GM21515 (cell line): ENCODE measurements around the gene NLRP3.
A peak's percentile ranks its signal among the peaks of the same experiment; 100 is the strongest.

Source experiments
- ATAC-seq: cut with Tn5 transposase; IDR thresholded peaks from one replicate; pipeline ENCODE4 v1.9.1; 2021; ENCODE audit not compliant: unreplicated experiment

Gene NLRP3

GRCh38 chr1:247435759-247436147, 19.8 kb downstream of the NLRP3 start:
- no peak for ATAC-seq

- ATAC-seq = no peak
Measured at GRCh38 chr1:247437551-247438505, 21.9 kb downstream of the NLRP3 start.

- ATAC-seq = peak; percentile 97
Measured at GRCh38 chr1:247440001-247440620, 24.1 kb downstream of the NLRP3 start.

- no peak for ATAC-seq
Measured at GRCh38 chr1:247441606-247442005, 25.6 kb downstream of the NLRP3 start.

GRCh38 chr1:247442164-247442563, 26.2 kb downstream of the NLRP3 start:
- no peak for ATAC-seq

GRCh38 chr1:247443641-247444040, 27.7 kb downstream of the NLRP3 start:
- ATAC-seq = no peak

- no peak for ATAC-seq
Measured at GRCh38 chr1:247444571-247444970, 28.6 kb downstream of the NLRP3 start.

GRCh38 chr1:247445526-247446356, 29.8 kb downstream of the NLRP3 start:
- ATAC-seq = no peak

- no peak for ATAC-seq
Measured at GRCh38 chr1:247447162-247447909, 31.4 kb downstream of the NLRP3 start.

GRCh38 chr1:247448107-247448791, 32.3 kb downstream of the NLRP3 start:
- ATAC-seq = no peak

- no peak for ATAC-seq
Measured at GRCh38 chr1:247451388-247452010, 35.5 kb downstream of the NLRP3 start.

- ATAC-seq = no peak
Measured at GRCh38 chr1:247452447-247453039, 36.6 kb downstream of the NLRP3 start.

GRCh38 chr1:247453245-247453644, 37.3 kb downstream of the NLRP3 start:
- ATAC-seq = no peak

- ATAC-seq = no peak
Measured at GRCh38 chr1:247453997-247454396, 38.0 kb downstream of the NLRP3 start.

GRCh38 chr1:247456021-247456420, 40.0 kb downstream of the NLRP3 start:
- ATAC-seq = no peak

GRCh38 chr1:247456914-247457639, 41.1 kb downstream of the NLRP3 start:
- ATAC-seq = no peak

GRCh38 chr1:247459507-247459906, 43.5 kb downstream of the NLRP3 start:
- no peak for ATAC-seq

GRCh38 chr1:247465796-247466195, 49.8 kb downstream of the NLRP3 start:
- ATAC-seq = no peak

GRCh38 chr1:247467129-247467528, 51.2 kb downstream of the NLRP3 start:
- ATAC-seq = no peak
